Common myeloid progenitor, CD34-positive (primary cell): ENCODE results near the gene PTGDR.
A peak's percentile ranks its signal among the peaks of the same experiment; 100 is the strongest.

Experiments used
- CTCF ChIA-PET: fragments of 350-600 bp; sonication (Branson Sonifier 250); formaldehyde crosslinking; loops from one replicate; lab custom pipeline; 2021; ENCODE audit warnings: antibody characterized with exemption; lab: Charles Lee
- POLR2A ChIA-PET: fragments of 350-600 bp; sonication (Branson Sonifier 250); formaldehyde crosslinking; loops from one replicate; lab custom pipeline; 2021; ENCODE audit warnings: antibody characterized with exemption; lab: Charles Lee
- DNase-seq, 3 donors: peaks; one replicate each; pipeline versions ENCODE4 v3.0.0 to v3.0.0-alpha.2; 2013
- H3K27ac ChIP-seq, 2 experiments: 1 replicate in 1 of 2; 2 replicates in 1 of 2; pipeline ENCODE4 v1.7.0; 2013; ENCODE audit warnings: inconsistent platforms in 2 of 2, low read length in 2 of 2, mild to moderate bottlenecking in 2 of 2, low read depth in 1 of 2, moderate library complexity in 1 of 2; ENCODE audit not compliant: severe bottlenecking in 2 of 2, insufficient read depth in 1 of 2, poor library complexity in 1 of 2
- H3K27me3 ChIP-seq, 5 experiments: replicated peaks in 2 of 5; 1 replicate in 3 of 5; 2 replicates in 2 of 5; pipeline versions ENCODE4 v1.6.1 to v1.7.0; 2013; ENCODE audit warnings: low read length in 4 of 5, mild to moderate bottlenecking in 2 of 5, moderate library complexity in 2 of 5, inconsistent platforms in 1 of 5; ENCODE audit not compliant: insufficient read depth in 5 of 5, control insufficient read depth in 4 of 5
- H3K36me3 ChIP-seq, 4 experiments: 1 replicate in 2 of 4; 2 replicates in 2 of 4; pipeline versions ENCODE4 v1.6.1 to v1.7.0; 2013; ENCODE audit warnings: low read length in 3 of 4, control low read depth in 1 of 4, mild to moderate bottlenecking in 1 of 4; ENCODE audit not compliant: control insufficient read depth in 4 of 4, insufficient read depth in 4 of 4
- H3K4me1 ChIP-seq, 4 experiments: 1 replicate in 3 of 4; 2 replicates in 1 of 4; pipeline versions ENCODE4 v1.6.1 to v1.7.1; 2013; ENCODE audit warnings: low read length in 3 of 4, mild to moderate bottlenecking in 3 of 4, control low read depth in 1 of 4, inconsistent platforms in 1 of 4, moderate library complexity in 1 of 4; ENCODE audit not compliant: control insufficient read depth in 4 of 4, insufficient read depth in 4 of 4; ENCODE audit errors: control extremely low read depth in 1 of 4
- H3K4me3 ChIP-seq, 7 experiments: 1 replicate in 4 of 7; 2 replicates in 3 of 7; pipeline versions ENCODE4 v1.5.1 to v1.7.0; 2013; ENCODE audit warnings: mild to moderate bottlenecking in 7 of 7, low read length in 6 of 7, moderate library complexity in 6 of 7, inconsistent platforms in 2 of 7, low read depth in 2 of 7, control low read depth in 1 of 7; ENCODE audit not compliant: insufficient read depth in 4 of 7, control insufficient read depth in 1 of 7; ENCODE audit errors: extremely low read depth in 1 of 7
- H3K9me3 ChIP-seq, 5 experiments: 1 replicate in 4 of 5; 2 replicates in 1 of 5; pipeline versions ENCODE4 v1.6.1 to v1.7.1; 2013; ENCODE audit warnings: low read length in 4 of 5, mild to moderate bottlenecking in 2 of 5, inconsistent platforms in 1 of 5, low read depth in 1 of 5, moderate library complexity in 1 of 5; ENCODE audit not compliant: control insufficient read depth in 4 of 5, insufficient read depth in 2 of 5; ENCODE audit errors: control extremely low read depth in 1 of 5
- WGBS: methylation state at CpG from one replicate; pipeline ENCODE4 v1.1.5; 2013; ENCODE audit not compliant: insufficient coverage; 5-methylcytosine and 5-hydroxymethylcytosine counted together

PTGDR gene

GRCh38 chr14:52286661-52287649 is 19.5 kb downstream of the PTGDR start:
- Histone ChIP-seq H3K4me3 (no peak overlapping the region), H3K4me1 (peaks cover 5 to 21% (median 9%) of the 10 kb centered on the region in 4 experiments), H3K27me3 (no peaks in the 10 kb centered on the region), H3K36me3 (no peaks in the 10 kb centered on the region), H3K9me3 (no peaks in the 10 kb centered on the region), H3K27ac (no peak overlapping the region)
- WGBS: no CpG with 5 or more reads among the region's 4 CpGs
- POLR2A ChIA-PET: interaction anchor here (0.6 kb wide), 1 partner anchor 259 kb away, joined by 3 read pairs; no protein-coding TSS in a partner anchor
- CTCF ChIA-PET: interaction anchor here (0.6 to 2.5 kb wide), 2 partner anchors 13 to 110 kb away, joined by 4 to 8 read pairs; no protein-coding TSS in a partner anchor
- peak in 2 of 3 donors; percentile 57 to 58 for DNase-seq

- no peaks in the 10 kb centered on the region for H3K36me3 ChIP-seq
- WGBS: no CpG with 5 or more reads among the region's 2 CpGs
- CTCF ChIA-PET: interaction anchor here (0.6 kb wide), 1 partner anchor 12 kb away, joined by 3 read pairs; no protein-coding TSS in a partner anchor
Measured at GRCh38 chr14:52296378-52296777, 28.9 kb downstream of the PTGDR start.

GRCh38 chr14:52298795-52299194 is 31.3 kb downstream of the PTGDR start:
- no peak for DNase-seq
- ChIA-PET POLR2A (no interaction called here), CTCF (interaction anchor here (1.2 to 4.7 kb wide), 10 partner anchors 10 to 303 kb away, joined by 3 to 34 read pairs (median 5); partner anchors contain the start of gene PTGER2)
- no peaks in the 10 kb centered on the region for H3K9me3 ChIP-seq
- no peak overlapping the region for H3K27ac ChIP-seq
- 93% methylated on average over 7 of the region's 10 CpGs for WGBS
- no peak overlapping the region for H3K4me3 ChIP-seq
- no peaks in the 10 kb centered on the region for H3K27me3 ChIP-seq
- peaks cover 0 to 4% (median 0%) of the 10 kb centered on the region in 4 experiments for H3K4me1 ChIP-seq
- no peaks in the 10 kb centered on the region for H3K36me3 ChIP-seq

More at GRCh38 chr14:52296378-52296777, 28.9 kb downstream of the PTGDR start:
- no peaks in the 10 kb centered on the region for H3K27me3 ChIP-seq
- POLR2A ChIA-PET: no interaction called here
- H3K4me3 ChIP-seq: no peak overlapping the region
- H3K9me3 ChIP-seq: no peaks in the 10 kb centered on the region
- H3K4me1 ChIP-seq: peaks cover 0 to 4% (median 0%) of the 10 kb centered on the region in 4 experiments
- no peak for DNase-seq
- H3K27ac ChIP-seq: no peak overlapping the region

GRCh38 chr14:52299692-52300278 is 32.3 kb downstream of the PTGDR start:
- Histone ChIP-seq H3K9me3 (no peaks in the 10 kb centered on the region), H3K36me3 (no peaks in the 10 kb centered on the region), H3K4me3 (no peak overlapping the region), H3K27ac (no peak overlapping the region), H3K27me3 (no peaks in the 10 kb centered on the region), H3K4me1 (peaks cover 0 to 4% (median 0%) of the 10 kb centered on the region in 4 experiments)
- CTCF ChIA-PET: interaction anchor here (0.6 to 4.7 kb wide), 22 partner anchors 9 to 176 kb away, joined by 3 to 34 read pairs (median 4); partner anchors contain the start of gene PTGER2
- POLR2A ChIA-PET: interaction anchor here (0.7 kb wide), 1 partner anchor 304 kb away, joined by 4 read pairs; no protein-coding TSS in a partner anchor
- peak in 2 of 3 donors; percentile 73 to 78 for DNase-seq

GRCh38 chr14:52303236-52303635 is 35.7 kb downstream of the PTGDR start:
- H3K4me1 ChIP-seq: peaks cover 0 to 11% (median 3%) of the 10 kb centered on the region in 4 experiments
- no peak overlapping the region for H3K4me3 ChIP-seq
- H3K27ac ChIP-seq: no peak overlapping the region
- H3K9me3 ChIP-seq: no peaks in the 10 kb centered on the region
- no peaks in the 10 kb centered on the region for H3K27me3 ChIP-seq
- H3K36me3 ChIP-seq: no peaks in the 10 kb centered on the region
- WGBS: 100% methylated on average over 1 of the region's 4 CpGs
- CTCF ChIA-PET: interaction anchor here (1.1 to 1.4 kb wide), 3 partner anchors 11 to 172 kb away, joined by 3 to 4 read pairs (median 4); no protein-coding TSS in a partner anchor
- DNase-seq: no peak
- POLR2A ChIA-PET: interaction anchor here (0.6 kb wide), 1 partner anchor 91 kb away, joined by 4 read pairs; no protein-coding TSS in a partner anchor

- Histone ChIP-seq H3K4me3 (no peak overlapping the region), H3K4me1 (peaks cover 0 to 17% (median 5%) of the 10 kb centered on the region in 4 experiments), H3K9me3 (no peaks in the 10 kb centered on the region), H3K27ac (no peak overlapping the region), H3K27me3 (no peaks in the 10 kb centered on the region), H3K36me3 (no peaks in the 10 kb centered on the region)
- ChIA-PET POLR2A (no interaction called here), CTCF (interaction anchor here (1.0 to 1.6 kb wide), 5 partner anchors 10 to 171 kb away, joined by 3 to 4 read pairs (median 4); partner anchors contain the start of gene PTGER2)
- DNase-seq: no peak
- WGBS: 100% methylated on average over 3 of the region's 4 CpGs
Measured at GRCh38 chr14:52304248-52304904, 36.9 kb downstream of the PTGDR start.
